ENCODE measurements around the gene PLEKHM2. TPM values are rescaled to one million over a fixed set of nuclear protein-coding genes. Genes with fewer than 3 reads are reported as not detected.

PLEKHM2 gene
- total and polyA plus RNA-seq, 8 donors = 22.9 to 39.6 (median 33.3) TPM

- ATAC-seq = no peak
- FAIRE-seq = no peak
- H3K27ac ChIP-seq = no peak overlapping the region
- 95 to 100% methylated on average over 2 of the region's 2 CpGs for WGBS, 2 donors
- DNase-seq = no peak
- no peaks in the 10 kb centered on the region for H3K36me3 ChIP-seq
- H3K27me3 ChIP-seq = no peaks in the 10 kb centered on the region
- H3K4me1 ChIP-seq = peaks cover 9 to 16% (median 11%) of the 10 kb centered on the region in 3 donors
- H3K4me3 ChIP-seq = no peak overlapping the region
- no peak for TF ChIP-seq CTCF (IDR thresholded peaks at IDR 0.05)
- intact Hi-C loops (cut with DNase I) = no loop called here
- no peaks in the 10 kb centered on the region for H3K9me3 ChIP-seq
Observed at GRCh38 chr1:15671430-15671829, 12.7 kb upstream of the PLEKHM2 start.

GRCh38 chr1:15674386-15675159 is 9.5 kb upstream of the PLEKHM2 start:
- no peak for DNase-seq
- H3K36me3 ChIP-seq = no peaks in the 10 kb centered on the region
- no peak overlapping the region for H3K27ac ChIP-seq
- ATAC-seq = no peak
- intact Hi-C loops (cut with DNase I) = no loop called here
- H3K4me3 ChIP-seq = no peak overlapping the region
- 76 to 77% methylated on average over 12 of the region's 12 CpGs for whole genome bisulfite sequencing, 2 donors
- TF ChIP-seq CTCF (IDR thresholded peaks at IDR 0.05) = no peak
- no peak for FAIRE-seq
- H3K9me3 ChIP-seq = no peaks in the 10 kb centered on the region
- H3K27me3 ChIP-seq = no peaks in the 10 kb centered on the region
- H3K4me1 ChIP-seq = no peaks in the 10 kb centered on the region

GRCh38 chr1:15676010-15676409 is 8.1 kb upstream of the PLEKHM2 start:
- FAIRE-seq (no peak), DNase-seq (no peak), ATAC-seq (peak in 2 of 4 donors; percentile 32 to 44)
- H3K27me3 ChIP-seq = no peaks in the 10 kb centered on the region
- intact Hi-C loops (cut with DNase I) = no loop called here
- 38 to 50% methylated on average over 2 of the region's 2 CpGs for WGBS, 2 donors
- TF ChIP-seq CTCF (IDR thresholded peaks at IDR 0.05) = no peak
- no peaks in the 10 kb centered on the region for H3K9me3 ChIP-seq
- no peaks in the 10 kb centered on the region for H3K36me3 ChIP-seq
- no peak overlapping the region for H3K4me3 ChIP-seq
- H3K4me1 ChIP-seq = no peaks in the 10 kb centered on the region
- H3K27ac ChIP-seq = no peak overlapping the region

DNA sequence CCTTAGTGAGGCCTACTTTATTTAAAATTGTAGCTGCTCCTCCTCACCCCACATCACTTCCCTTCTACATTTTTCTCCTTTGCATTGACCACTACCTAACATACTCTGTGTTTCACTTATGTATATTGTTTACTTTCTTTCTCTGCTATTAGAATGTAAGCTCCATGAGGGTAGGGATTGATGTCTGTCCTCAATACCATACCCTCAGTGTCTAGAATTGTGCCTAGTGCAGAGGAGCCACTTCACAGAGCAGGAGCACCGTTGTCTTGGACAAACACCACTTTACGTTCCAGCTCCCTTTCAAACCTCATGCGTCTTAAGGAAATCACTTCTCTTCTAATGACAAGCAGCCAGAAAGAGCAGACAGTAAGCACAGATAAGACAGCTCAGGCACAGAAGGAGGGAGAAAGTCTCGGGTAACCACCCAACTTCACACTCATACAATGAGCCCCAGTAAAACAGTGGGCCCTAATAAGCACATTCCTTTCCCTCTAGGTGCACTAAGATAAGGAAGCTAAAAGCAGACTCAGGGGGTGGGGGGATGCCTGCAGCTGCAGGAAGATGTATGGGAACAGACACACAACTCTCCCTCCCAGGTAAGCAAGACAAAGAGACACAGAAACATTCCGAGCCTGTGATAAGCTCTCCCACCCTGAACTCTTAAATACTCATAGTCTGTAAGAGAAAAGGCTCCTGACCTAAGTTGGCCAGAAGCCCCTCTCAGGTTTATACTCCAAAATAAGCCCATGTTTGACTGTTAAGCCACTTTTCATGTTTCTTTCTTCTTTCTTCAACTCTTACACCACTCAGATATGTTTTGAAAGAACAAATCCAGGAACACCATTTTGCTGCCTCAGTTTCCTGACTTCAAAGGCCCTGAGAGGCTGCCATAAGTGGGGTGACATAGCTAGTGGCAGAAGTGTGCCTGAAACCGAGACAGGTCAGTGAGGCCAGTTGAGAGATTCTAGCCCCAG is 7.1 kb upstream of the PLEKHM2 start:
- no peaks in the 10 kb centered on the region for H3K27me3 ChIP-seq
- ATAC-seq (no peak), DNase-seq (no peak), FAIRE-seq (no peak)
- H3K9me3 ChIP-seq = no peaks in the 10 kb centered on the region
- H3K4me1 ChIP-seq = no peaks in the 10 kb centered on the region
- H3K27ac ChIP-seq = no peak overlapping the region
- intact Hi-C loops (cut with DNase I) = no loop called here
- no peak overlapping the region for H3K4me3 ChIP-seq
- 88 to 93% methylated on average over 6 of the region's 6 CpGs for WGBS, 2 donors
- H3K36me3 ChIP-seq = no peaks in the 10 kb centered on the region
- TF ChIP-seq CTCF (IDR thresholded peaks at IDR 0.05) = no peak

Data from pancreas (tissue), 10 donors.